NOMO-1 treated with DMSO at 0.1 percent for 48 hours (cell line): ENCODE results near the gene CENPP.
A peak's percentile ranks its signal among the peaks of the same experiment; 100 is the strongest.

Experiments used
- DNase-seq: peaks from one replicate; lab custom pipeline; 2025; ENCODE audit not compliant: unreplicated experiment; lab: John Stamatoyannopoulos, UW

CENPP gene

GRCh38 chr9:92422611-92423338 is 97.0 kb downstream of the CENPP start:
- peak; percentile 22 for DNase-seq

GRCh38 chr9:92423612-92424011 is 97.9 kb downstream of the CENPP start:
- no peak for DNase-seq

GRCh38 chr9:92424340-92424739 is 98.6 kb downstream of the CENPP start, which contains the start of gene OMD:
Gene OMD (minus strand): TSS chr9:92424471. CDS start chr9:92417558, 6,913 bp downstream.
- no peak for DNase-seq

GRCh38 chr9:92425474-92425873 is 99.7 kb downstream of the CENPP start:
- DNase-seq: no peak

- DNase-seq: no peak
Observed at GRCh38 chr9:92426501-92427145, 100.9 kb downstream of the CENPP start.

GRCh38 chr9:92429836-92430235 is 104.1 kb downstream of the CENPP start:
- no peak for DNase-seq

GRCh38 chr9:92432350-92432749 is 106.6 kb downstream of the CENPP start:
- DNase-seq: no peak

GRCh38 chr9:92432972-92433548 is 107.3 kb downstream of the CENPP start:
- DNase-seq: no peak

- no peak for DNase-seq
Observed at GRCh38 chr9:92435263-92435662, 109.5 kb downstream of the CENPP start.

- peak; percentile 0 for DNase-seq
Observed at GRCh38 chr9:92438900-92439526, 113.3 kb downstream of the CENPP start.

GRCh38 chr9:92439921-92440750 is 114.4 kb downstream of the CENPP start:
- no peak for DNase-seq

GRCh38 chr9:92440751-92441046 is 114.9 kb downstream of the CENPP start:
- DNase-seq: no peak

GRCh38 chr9:92444841-92445240 is 119.1 kb downstream of the CENPP start:
- no peak for DNase-seq

- DNase-seq: no peak
Observed at GRCh38 chr9:92446536-92446935, 120.8 kb downstream of the CENPP start.

- no peak for DNase-seq
Observed at GRCh38 chr9:92455217-92455616, 129.5 kb downstream of the CENPP start.

GRCh38 chr9:92457576-92457975 is 131.8 kb downstream of the CENPP start:
- no peak for DNase-seq

- no peak for DNase-seq
Observed at GRCh38 chr9:92463387-92463786, 137.6 kb downstream of the CENPP start.

- no peak for DNase-seq
Observed at GRCh38 chr9:92463984-92464383, 138.2 kb downstream of the CENPP start.

- no peak for DNase-seq
Observed at GRCh38 chr9:92467041-92467440, 141.3 kb downstream of the CENPP start.

- no peak for DNase-seq
Observed at GRCh38 chr9:92467511-92467910, 141.8 kb downstream of the CENPP start.

- no peak for DNase-seq
Observed at GRCh38 chr9:92468206-92468605, 142.5 kb downstream of the CENPP start.
